NCI-H146 (cell line): Measurements from ENCODE around the gene COL9A3.

Experiments
- DNase-seq: peaks from one replicate; lab custom pipeline; 2025; lab: John Stamatoyannopoulos, UW

Gene COL9A3

GRCh38 chr20:62856931-62857619, 40.2 kb downstream of the COL9A3 start:
- no peak for DNase-seq

DNA sequence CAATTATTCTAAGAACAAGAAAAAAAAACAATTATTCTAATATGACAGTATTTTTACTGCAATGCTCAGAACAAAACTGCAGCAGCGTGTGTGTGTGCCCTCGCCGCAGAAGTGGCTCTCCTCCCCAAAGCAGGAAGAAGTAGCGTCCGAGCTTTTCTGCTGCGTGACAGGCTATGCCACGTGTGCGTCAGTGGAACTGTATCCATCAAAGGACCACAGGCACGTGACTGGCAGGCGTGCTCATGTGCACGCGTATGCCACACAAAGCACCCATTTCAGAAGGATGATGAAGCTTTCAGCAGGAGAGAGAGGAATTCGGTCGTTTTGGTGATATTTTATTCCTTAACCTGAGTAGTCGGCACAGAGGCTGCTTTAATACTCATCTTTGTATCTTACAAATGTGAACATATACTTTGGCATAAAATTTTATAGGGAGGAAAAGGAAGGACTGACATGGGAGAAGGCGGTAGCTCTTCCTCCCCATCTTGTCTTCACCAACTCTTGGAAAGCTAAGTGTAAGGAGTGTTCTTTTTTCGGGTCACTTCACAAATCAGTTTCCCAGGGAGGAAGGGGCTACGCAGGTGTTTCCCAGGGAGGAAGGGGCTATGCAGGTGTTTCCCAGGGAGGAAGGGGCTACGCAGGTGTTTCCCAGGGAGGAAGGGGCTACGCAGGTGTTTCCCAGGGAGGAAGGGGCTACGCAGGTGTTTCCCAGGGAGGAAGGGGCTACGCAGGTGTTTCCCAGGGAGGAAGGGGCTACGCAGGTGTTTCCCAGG, 41.4 kb downstream of the COL9A3 start:
- DNase-seq, result no peak

GRCh38 chr20:62859721-62860120, 42.9 kb downstream of the COL9A3 start:
- no peak for DNase-seq

- DNase-seq, result peak; percentile 27
Measured at GRCh38 chr20:62860391-62860923, 43.6 kb downstream of the COL9A3 start.

DNA sequence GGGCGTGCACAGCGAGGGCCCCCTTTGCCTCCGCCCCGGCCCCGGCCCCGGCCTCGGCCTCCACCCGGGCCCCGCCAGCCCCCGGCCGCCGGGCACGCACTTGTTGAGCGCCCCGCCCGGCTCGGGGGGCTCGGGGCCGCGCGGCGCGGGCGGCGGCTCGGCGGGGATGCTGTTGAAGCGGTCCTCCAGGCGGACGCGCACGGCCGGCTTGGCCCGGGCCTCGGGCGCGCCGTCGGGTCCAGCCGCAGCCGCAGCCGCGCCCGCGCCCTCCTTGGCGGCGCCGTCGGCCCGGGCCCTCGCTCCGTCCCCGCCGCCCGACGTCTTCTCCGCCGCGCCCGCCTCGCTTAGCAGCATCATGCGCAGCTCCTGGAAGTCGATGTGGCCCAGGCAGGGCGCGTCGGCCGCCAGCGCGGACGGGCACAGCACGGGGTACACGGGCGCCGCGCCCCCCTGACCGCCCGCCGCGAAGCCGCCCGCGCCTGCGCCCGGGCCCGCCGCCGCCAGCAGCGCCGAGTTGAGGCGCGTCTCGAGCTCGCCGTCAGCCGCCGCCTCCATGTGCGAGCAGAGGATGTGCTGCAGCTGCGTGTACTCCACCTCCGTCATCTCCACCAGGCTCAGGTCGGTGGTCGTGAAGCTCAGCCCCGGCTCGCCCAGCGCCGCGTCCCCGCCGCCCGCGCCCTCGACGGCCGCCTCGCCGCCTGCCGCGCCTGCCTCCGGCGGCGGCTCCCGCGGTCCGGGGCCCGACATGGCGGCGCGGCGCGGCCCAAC, 44.3 kb downstream of the COL9A3 start:
- DNase-seq, result peak; percentile 48

GRCh38 chr20:62861726-62862336, 45.0 kb downstream of the COL9A3 start, which contains the start of gene TCFL5:
TSS of gene TCFL5 (minus strand) at chr20:62861822. CDS start at chr20:62861670, 152 bp downstream.
- DNase-seq, result peak; percentile 89

DNA sequence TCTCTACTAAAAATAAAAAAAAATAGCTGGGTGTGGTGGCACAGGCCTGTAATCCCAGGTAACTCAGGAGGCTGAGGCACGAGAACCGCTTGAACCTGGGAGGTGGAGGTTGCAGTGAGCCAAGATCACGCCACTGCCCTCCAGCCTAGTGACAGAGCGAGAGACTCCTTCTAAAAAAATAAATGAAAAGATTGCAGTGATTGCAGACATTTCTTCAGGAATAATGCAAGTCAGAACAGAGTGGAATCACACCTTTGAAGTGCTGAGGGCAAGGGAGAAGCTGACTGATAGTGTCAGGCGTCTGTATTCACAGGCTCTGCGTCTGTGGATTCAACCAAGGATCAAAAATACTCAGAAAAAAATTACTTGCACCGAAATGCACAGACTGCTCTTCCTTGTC, 47.4 kb downstream of the COL9A3 start:
- no peak for DNase-seq

- DNase-seq, result peak; percentile 36
Measured at GRCh38 chr20:62872184-62872847, 55.5 kb downstream of the COL9A3 start.

- DNase-seq, result no peak
Measured at GRCh38 chr20:62872862-62873261, 56.0 kb downstream of the COL9A3 start.

DNA sequence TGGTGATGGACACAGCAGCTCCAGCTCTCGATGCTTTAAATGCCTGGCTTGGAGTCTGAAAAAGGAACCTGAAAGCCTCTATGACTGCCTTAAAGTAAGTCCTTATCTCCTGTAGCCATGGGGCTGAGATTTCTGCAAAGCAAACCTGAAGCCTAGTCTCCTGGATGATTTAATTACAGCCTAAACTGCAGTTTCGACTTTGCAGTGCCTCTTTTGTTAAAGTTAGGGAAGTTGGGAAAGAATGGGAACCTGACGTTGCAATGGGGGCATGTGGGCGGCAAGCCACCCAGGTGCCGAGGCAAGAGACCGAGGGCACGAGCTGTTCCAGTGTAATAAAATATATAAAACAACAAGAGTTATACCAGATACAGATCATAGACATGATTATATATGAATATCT, 56.4 kb downstream of the COL9A3 start:
- DNase-seq, result no peak

GRCh38 chr20:62873681-62874031, 56.8 kb downstream of the COL9A3 start:
- peak; percentile 50 for DNase-seq

GRCh38 chr20:62874964-62875344, 58.1 kb downstream of the COL9A3 start:
- DNase-seq, result no peak

GRCh38 chr20:62875419-62876361, 58.8 kb downstream of the COL9A3 start:
- peak; percentile 88 for DNase-seq

DNA sequence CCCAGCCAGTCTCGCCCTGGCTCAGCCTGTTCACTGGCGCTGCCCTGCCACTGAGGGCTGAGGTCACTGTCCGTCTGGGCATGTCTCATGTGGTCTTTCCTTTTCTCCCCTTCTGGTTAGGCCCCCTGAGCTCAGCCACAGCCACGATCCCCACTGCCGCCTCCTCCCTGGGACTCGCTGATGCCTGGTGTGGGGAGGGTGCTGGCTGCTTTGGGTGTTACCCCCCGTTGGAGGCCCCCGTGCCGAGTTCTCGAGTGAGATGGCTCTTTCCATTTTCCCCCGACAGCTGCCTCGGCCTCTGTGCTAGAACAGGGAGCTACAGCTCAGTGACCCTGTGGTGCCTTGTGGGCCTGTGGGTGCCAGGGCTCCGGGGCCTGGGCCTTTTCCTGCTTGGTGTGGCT, 59.7 kb downstream of the COL9A3 start:
- no peak for DNase-seq

GRCh38 chr20:62876902-62877816, 60.3 kb downstream of the COL9A3 start:
- no peak for DNase-seq

- no peak for DNase-seq
Measured at GRCh38 chr20:62878244-62879038, 61.6 kb downstream of the COL9A3 start.

DNA sequence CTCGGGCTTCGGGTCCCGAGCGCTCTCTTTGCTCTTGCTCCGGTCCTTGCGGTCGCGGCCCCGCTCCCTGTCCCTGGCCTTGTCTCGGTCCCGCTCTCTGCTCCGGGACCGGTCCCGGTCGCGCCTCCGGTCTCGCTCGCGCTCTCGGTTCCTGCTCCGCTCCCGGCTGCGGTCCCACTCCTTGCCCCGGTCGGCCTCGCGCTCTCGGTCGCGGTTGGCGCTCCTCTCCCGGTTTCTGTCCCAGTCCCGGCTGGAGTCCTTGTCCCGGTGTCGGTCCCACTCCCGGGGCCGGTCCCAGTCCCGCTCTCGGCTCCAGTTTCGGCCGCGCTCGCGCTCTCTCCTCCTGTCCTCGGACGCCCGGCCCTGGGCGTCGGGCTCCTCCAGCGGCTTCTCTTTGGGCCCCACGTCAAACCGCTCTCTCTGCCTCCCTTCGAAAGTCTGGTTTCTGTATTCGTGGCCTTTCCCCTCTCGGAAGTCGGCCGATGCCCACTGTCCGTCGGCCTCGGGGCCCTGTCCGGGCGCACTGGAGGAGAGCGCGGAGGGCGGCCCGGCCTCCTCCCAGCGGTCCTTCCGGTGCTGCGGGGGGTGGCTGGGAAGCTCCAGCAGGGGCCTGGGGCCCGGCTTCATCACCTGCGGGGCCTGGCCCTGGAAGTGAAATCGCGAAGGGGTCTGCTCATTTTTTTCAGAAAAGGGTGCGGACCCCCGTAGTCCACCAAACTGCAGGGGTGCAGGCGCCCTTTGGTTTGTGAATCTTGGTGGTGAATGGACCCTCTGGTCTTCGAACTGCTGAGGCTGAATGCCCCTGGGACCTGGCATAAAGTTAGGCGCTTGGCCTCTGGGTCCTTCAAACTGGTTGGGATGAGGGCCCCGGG, 62.7 kb downstream of the COL9A3 start:
- no peak for DNase-seq
